H1 (cell line): ENCODE results near the gene BRD4. TPM values are rescaled to one million over a fixed set of nuclear protein-coding genes. Genes with fewer than 3 reads are reported as not detected.

Source experiments
- CTCF ChIA-PET: fragments of 300-600 bp; sonication (Branson Sonifier 250); formaldehyde crosslinking; loops from one replicate; lab custom pipeline; 2021; ENCODE audit not compliant: partially characterized antibody; lab: Charles Lee
- POLR2A ChIA-PET: fragments of 300-600 bp; sonication (Branson Sonifier 250); formaldehyde crosslinking; loops from one replicate; lab custom pipeline; 2021; ENCODE audit warnings: inconsistent platforms; ENCODE audit not compliant: partially characterized antibody; lab: Charles Lee
- DNase-seq, 2 experiments: peaks; one replicate each; pipeline versions ENCODE4 v3.0.0 to v3.0.0-alpha.2; 2010 to 2022; ENCODE audit warnings: low spot score in 2 of 2, low read depth in 1 of 2, mixed read lengths in 1 of 2
- FAIRE-seq: peaks from 2 replicates; lab custom pipeline; 2011; peaks lifted over from hg19 to GRCh38; lab: Jason Lieb, UNC
- H2AFZ ChIP-seq: 2 replicates; pipeline ENCODE4 v1.8.1; 2012; ENCODE audit warnings: low read length, inconsistent platforms
- H2AK5ac ChIP-seq: 2 replicates; pipeline ENCODE4 v1.6.1; 2013; ENCODE audit warnings: low read depth, low read length
- H2BK120ac ChIP-seq: replicated peaks from 2 replicates; pipeline ENCODE3; 2013; ENCODE audit warnings: low read depth, low read length, inconsistent platforms
- H2BK12ac ChIP-seq: 2 replicates; pipeline ENCODE4 v1.6.1; 2013; ENCODE audit warnings: low read depth, low read length
- H2BK15ac ChIP-seq: 2 replicates; pipeline ENCODE4 v1.6.1; 2013; ENCODE audit warnings: low read length
- H2BK20ac ChIP-seq: 2 replicates; pipeline ENCODE4 v1.6.1; 2013; ENCODE audit warnings: low read length
- H2BK5ac ChIP-seq: 2 replicates; pipeline ENCODE4 v1.6.1; 2013; ENCODE audit warnings: low read depth, low read length
- H3K14ac ChIP-seq: 2 replicates; pipeline ENCODE4 v1.6.1; 2013; ENCODE audit warnings: inconsistent platforms; ENCODE audit not compliant: insufficient read length
- H3K18ac ChIP-seq: 2 replicates; pipeline ENCODE4 v1.6.1; 2013; ENCODE audit warnings: low read length; ENCODE audit errors: extremely low read depth
- H3K23ac ChIP-seq: 2 replicates; pipeline ENCODE4 v1.6.1; 2013; ENCODE audit warnings: inconsistent platforms; ENCODE audit not compliant: insufficient read length
- H3K23me2 ChIP-seq: 2 replicates; pipeline ENCODE4 v1.6.1; 2013; ENCODE audit warnings: low read depth, low read length
- H3K27ac ChIP-seq: 2 replicates; pipeline ENCODE4 v1.6.1; 2011; ENCODE audit warnings: low read depth, low read length, inconsistent platforms
- H3K27me3 ChIP-seq, 4 experiments: replicated peaks in 1 of 4; 1 replicate in 1 of 4; 2 replicates in 3 of 4; pipeline versions ENCODE4 v1.6.1 to v1.8.1; 2011 to 2013; ENCODE audit warnings: low read length in 3 of 4, mild to moderate bottlenecking in 3 of 4, inconsistent platforms in 2 of 4, mixed read lengths in 2 of 4, moderate library complexity in 1 of 4; ENCODE audit not compliant: control insufficient read depth in 3 of 4, insufficient read depth in 3 of 4; ENCODE audit errors: extremely low read depth in 1 of 4
- H3K36me3 ChIP-seq, 4 experiments: 2 replicates each; pipeline versions ENCODE4 v1.6.1 to v1.8.1; 2011 to 2013; ENCODE audit warnings: mild to moderate bottlenecking in 4 of 4, low read length in 3 of 4, moderate library complexity in 2 of 4, control low read depth in 1 of 4, inconsistent platforms in 1 of 4; ENCODE audit not compliant: insufficient read depth in 4 of 4, control insufficient read depth in 2 of 4
- H3K4ac ChIP-seq: replicated peaks from 2 replicates; pipeline ENCODE3; 2013; ENCODE audit warnings: low read length, low read depth, mixed read lengths, inconsistent platforms; ENCODE audit not compliant: insufficient read length
- H3K4me1 ChIP-seq, 4 experiments: replicated peaks in 1 of 4; 1 replicate in 1 of 4; 2 replicates in 3 of 4; pipeline versions ENCODE4 v1.6.1 to v1.8.1; 2011 to 2013; ENCODE audit warnings: low read length in 3 of 4, inconsistent platforms in 2 of 4, mixed read lengths in 1 of 4; ENCODE audit not compliant: insufficient read depth in 4 of 4, control insufficient read depth in 3 of 4
- H3K4me2 ChIP-seq, 2 experiments: 2 replicates each; pipeline versions ENCODE4 v1.6.1 to v1.8.1; 2011 to 2013; ENCODE audit warnings: low read depth in 2 of 2, low read length in 2 of 2, control low read depth in 1 of 2, inconsistent platforms in 1 of 2, mild to moderate bottlenecking in 1 of 2; ENCODE audit not compliant: insufficient read depth in 1 of 2
- H3K4me3 ChIP-seq, 4 experiments: fragments of 200-600, 300-600 bp in 1 of 4; sonication (generic), shearing (Covaris generic), sonication (Bioruptor Twin) in 1 of 4; 2 replicates each; pipeline versions ENCODE4 v1.5.1 to v1.8.1; 2011 to 2016; ENCODE audit warnings: low read length in 4 of 4, low read depth in 3 of 4, control low read depth in 2 of 4, inconsistent platforms in 2 of 4, mild to moderate bottlenecking in 2 of 4, mixed read lengths in 1 of 4, moderate library complexity in 1 of 4; ENCODE audit not compliant: insufficient read depth in 2 of 4; ENCODE audit errors: extremely low read depth in 1 of 4
- H3K56ac ChIP-seq: replicated peaks from 2 replicates; pipeline ENCODE3; 2013; ENCODE audit warnings: low read depth, mild to moderate bottlenecking, mixed read lengths, low read length, inconsistent platforms; ENCODE audit not compliant: insufficient read length
- H3K79me1 ChIP-seq: 2 replicates; pipeline ENCODE4 v1.6.1; 2013; ENCODE audit warnings: low read depth, low read length, control low read depth
- H3K79me2 ChIP-seq, 2 experiments: 2 replicates each; pipeline versions ENCODE4 v1.6.1 to v1.8.1; 2012 to 2013; ENCODE audit warnings: low read length in 2 of 2, mild to moderate bottlenecking in 2 of 2, inconsistent platforms in 1 of 2; ENCODE audit not compliant: insufficient read depth in 2 of 2, control insufficient read depth in 1 of 2
- H3K9ac ChIP-seq, 4 experiments: replicated peaks in 1 of 4; 1 replicate in 1 of 4; 2 replicates in 3 of 4; pipeline versions ENCODE4 v1.6.1 to v1.8.1; 2011 to 2013; ENCODE audit warnings: low read depth in 3 of 4, low read length in 3 of 4, control low read depth in 2 of 4, mild to moderate bottlenecking in 2 of 4, moderate library complexity in 2 of 4, inconsistent platforms in 1 of 4; ENCODE audit errors: extremely low read depth in 1 of 4
- H3K9me3 ChIP-seq, 2 experiments: 2 replicates each; pipeline versions ENCODE4 v1.6.1 to v1.8.1; 2012 to 2013; ENCODE audit warnings: mild to moderate bottlenecking in 2 of 2, moderate library complexity in 2 of 2, control low read depth in 1 of 2, inconsistent platforms in 1 of 2, low read depth in 1 of 2, low read length in 1 of 2, mixed read lengths in 1 of 2; ENCODE audit not compliant: insufficient read depth in 2 of 2
- H4K20me1 ChIP-seq, 2 experiments: replicated peaks in 1 of 2; 2 replicates each; pipeline versions ENCODE3 to v1.8.1; 2011 to 2013; ENCODE audit warnings: inconsistent platforms in 2 of 2, low read length in 2 of 2, mild to moderate bottlenecking in 1 of 2; ENCODE audit not compliant: insufficient read depth in 2 of 2, control insufficient read depth in 1 of 2
- H4K5ac ChIP-seq: 2 replicates; pipeline ENCODE4 v1.6.1; 2013; ENCODE audit warnings: low read length, low read depth, mixed read lengths, inconsistent platforms; ENCODE audit not compliant: insufficient read length
- H4K8ac ChIP-seq: 2 replicates; pipeline ENCODE4 v1.8.0; 2013; ENCODE audit warnings: mild to moderate bottlenecking, moderate library complexity, low read length, inconsistent platforms; ENCODE audit not compliant: insufficient read depth; ENCODE audit errors: extremely low read depth
- H4K91ac ChIP-seq: replicated peaks from 2 replicates; pipeline ENCODE3; 2013; ENCODE audit warnings: low read length, mixed read lengths, inconsistent platforms; ENCODE audit not compliant: insufficient read length
- CHD2 ChIP-seq: IDR thresholded peaks from 2 replicates; pipeline ENCODE4 v1.6.1; 2012; ENCODE audit warnings: low read length, improper control_type of control experiment
- MAX ChIP-seq: IDR thresholded peaks from 2 replicates; pipeline ENCODE4 v1.6.1; 2012; ENCODE audit warnings: inconsistent platforms
- POU5F1 ChIP-seq: IDR thresholded peaks from 2 replicates; pipeline ENCODE4 v1.6.1; 2011; ENCODE audit warnings: low read depth, mild to moderate bottlenecking, low read length, moderate library complexity
- SP2 ChIP-seq: IDR thresholded peaks from 2 replicates; pipeline ENCODE4 v1.6.1; 2012; ENCODE audit warnings: mild to moderate bottlenecking, low read length, inconsistent platforms
- SUZ12 ChIP-seq: fragments of 200-600 bp; sonication (generic); IDR thresholded peaks from 2 replicates; pipeline ENCODE4 v1.6.1; 2012; ENCODE audit warnings: mild to moderate bottlenecking, inconsistent platforms, low read length, moderate library complexity, mixed read lengths
- TCF12 ChIP-seq: IDR thresholded peaks from 2 replicates; pipeline ENCODE4 v1.6.1; 2011; ENCODE audit warnings: low read depth, mild to moderate bottlenecking, low read length
- TEAD4 ChIP-seq: IDR thresholded peaks from 2 replicates; pipeline ENCODE4 v1.6.1; 2012; ENCODE audit warnings: low read depth, low read length, inconsistent platforms, mixed read lengths
- WGBS, 2 experiments: shearing (Covaris generic) in 1 of 2; methylation state at CpG; one replicate each; pipeline versions ENCODE4 v1.1.6 to v1.1.7; 2013 to 2015; ENCODE audit warnings: low lambda C conversion rate in 2 of 2, mixed read lengths in 2 of 2, inconsistent platforms in 1 of 2, low coverage in 1 of 2, missing lambda C conversion rate in 1 of 2; ENCODE audit not compliant: insufficient replicate concordance in 2 of 2, insufficient coverage in 1 of 2, insufficient read length in 1 of 2; ENCODE audit errors: extremely low coverage in 1 of 2, missing lambda C conversion rate in 1 of 2; 5-methylcytosine and 5-hydroxymethylcytosine counted together
- polyA plus RNA-seq, 7 experiments: library from polyadenylated mRNA; depleted of rRNA in 3 of 7; stranded (reverse) in 5 of 7; unstranded in 2 of 7; fragments of >200 nt in 5 of 7; fragments of 200-250 nt in 2 of 7; gene quantifications; 1 replicate in 5 of 7; 2 replicates in 1 of 7; 4 replicates in 1 of 7; pipeline versions ENCODE4 v1.2.1 to v1.2.3, GENCODE V29; 2011 to 2013; ENCODE audit warnings: missing spikeins in 2 of 7, mixed read lengths in 2 of 7
- total RNA-seq: library from RNA; stranded (reverse); fragmentation: NEBNext Ultra II Directional; extraction: Animal tissue kit (Norgen Biotek cat#: 25700); gene quantifications from 2 replicates; pipeline ENCODE4 v1.2.1, GENCODE V29; 2021

The BRD4 gene
- total and polyA plus RNA-seq, 2 of the 8 experiments (the other 6 are each of a cell fraction or from before 2014, with no cell fraction given) = 14.1 to 146 TPM

GRCh38 chr19:15285896-15286591 is 46.3 kb downstream of the BRD4 start:
- H2BK12ac ChIP-seq = no peak overlapping the region; the same call in 1 of the 2 replicates
- no peak overlapping the region for H3K18ac ChIP-seq
- no peak for DNase-seq
- no peaks in the 10 kb centered on the region for H3K36me3 ChIP-seq
- no peak overlapping the region for H3K56ac ChIP-seq
- H2AFZ ChIP-seq = no peak overlapping the region
- no peak overlapping the region; the same call in 1 of the 2 replicates for H3K27ac ChIP-seq
- no peak overlapping the region for H4K91ac ChIP-seq
- H3K14ac ChIP-seq = no peak overlapping the region
- no peak overlapping the region for H3K23ac ChIP-seq
- H2BK15ac ChIP-seq = no peak overlapping the region
- peaks cover 10 to 25% (median 20%) of the 10 kb centered on the region in 4 experiments for H3K4me1 ChIP-seq
- no peak overlapping the region for H2AK5ac ChIP-seq
- H2BK20ac ChIP-seq = no peak overlapping the region
- no peak overlapping the region for H3K4me2 ChIP-seq
- no peak for FAIRE-seq
- CTCF ChIA-PET = interaction anchor here (0.6 kb wide), 1 partner anchor 1155 kb away, joined by 3 read pairs; no protein-coding TSS in a partner anchor
- H2BK5ac ChIP-seq = no peak overlapping the region
- H3K23me2 ChIP-seq = no peaks in the 10 kb centered on the region
- no peak overlapping the region; a peak in 1 of 7 replicates for H3K9ac ChIP-seq
- H2BK120ac ChIP-seq = no peak overlapping the region
- peaks cover 79 to 100% of the 10 kb centered on the region in 2 experiments for H3K79me2 ChIP-seq
- H3K9me3 ChIP-seq = no peaks in the 10 kb centered on the region
- peaks cover 30% of the 10 kb centered on the region for H3K79me1 ChIP-seq
- H4K20me1 ChIP-seq = peaks cover 76 to 85% of the 10 kb centered on the region in 2 experiments
- no peak overlapping the region for H3K4me3 ChIP-seq
- H4K8ac ChIP-seq = no peak overlapping the region
- no peaks in the 10 kb centered on the region for H3K27me3 ChIP-seq
- POLR2A ChIA-PET = interaction anchor here (0.6 to 2.4 kb wide), 3 partner anchors 12 to 20 kb away, joined by 3 to 16 read pairs (median 3); no protein-coding TSS in a partner anchor
- WGBS, 2 experiments = 84% methylated on average over 11 of the region's 11 CpGs; no CpG with 5 or more reads in 1 of the 2 experiments
- no peak overlapping the region for H3K4ac ChIP-seq
- H4K5ac ChIP-seq = no peak overlapping the region
- TF ChIP-seq CHD2 = no peak
- TF ChIP-seq MAX = no peak
- no peak for TF ChIP-seq SP2
- no peak for TF ChIP-seq TCF12
- TF ChIP-seq POU5F1 = no peak
- no peak for TF ChIP-seq SUZ12
- no peak for TF ChIP-seq TEAD4
